Smooth muscle cell (in vitro differentiated cells): Measurements from ENCODE around the gene NOD1. TPM values are rescaled to one million over a fixed set of nuclear protein-coding genes. Genes with fewer than 3 reads are reported as not detected.

ENCODE experiments used
- DNase-seq: peaks from one replicate; lab custom pipeline; 2025; ENCODE audit not compliant: unreplicated experiment; lab: John Stamatoyannopoulos, UW
- H2AFZ ChIP-seq: fragments of 200-600 bp; sonication (generic); 2 replicates; pipeline ENCODE4 v1.6.0; 2016; ENCODE audit warnings: antibody characterized with exemption, low read depth, mild to moderate bottlenecking
- H3F3A ChIP-seq: fragments of 200-600 bp; sonication (generic); 2 replicates; pipeline ENCODE4 v1.6.0; 2017; ENCODE audit warnings: antibody characterized with exemption, low read depth
- H3K27ac ChIP-seq: fragments of 200-600 bp; sonication (generic); 2 replicates; pipeline ENCODE4 v1.5.1; 2016; ENCODE audit warnings: low read depth, mild to moderate bottlenecking
- H3K27me3 ChIP-seq: fragments of 200-600 bp; sonication (generic); 2 replicates; pipeline ENCODE4 v1.6.1; 2016; ENCODE audit warnings: low read depth, mild to moderate bottlenecking
- H3K36me3 ChIP-seq: fragments of 200-600 bp; sonication (generic); 2 replicates; pipeline ENCODE4 v1.5.1; 2016; ENCODE audit warnings: low read depth
- H3K4me1 ChIP-seq: fragments of 200-600 bp; sonication (generic); 2 replicates; pipeline ENCODE4 v1.5.1; 2016; ENCODE audit warnings: low read depth
- H3K4me2 ChIP-seq: fragments of 200-600 bp; sonication (generic); 2 replicates; pipeline ENCODE4 v1.6.0; 2016; ENCODE audit warnings: mild to moderate bottlenecking
- H3K4me3 ChIP-seq: fragments of 200-600 bp; sonication (generic); 2 replicates; pipeline ENCODE4 v1.5.1; 2016; ENCODE audit warnings: mild to moderate bottlenecking
- H3K79me2 ChIP-seq: fragments of 200-600 bp; sonication (generic); 2 replicates; pipeline ENCODE4 v1.6.0; 2016; ENCODE audit warnings: low read depth, mild to moderate bottlenecking
- H3K9ac ChIP-seq: fragments of 200-600 bp; sonication (generic); 2 replicates; pipeline ENCODE4 v1.6.0; 2016; ENCODE audit warnings: low read depth
- H3K9me3 ChIP-seq: fragments of 200-600 bp; sonication (generic); replicated peaks from 2 replicates; pipeline ENCODE4 v1.5.1; 2016; ENCODE audit warnings: low read depth
- H4K20me1 ChIP-seq: fragments of 200-600 bp; sonication (generic); 2 replicates; pipeline ENCODE4 v1.6.0; 2016; ENCODE audit warnings: low read depth
- CTCF ChIP-seq: fragments of 200-600 bp; sonication (generic); IDR thresholded peaks from 2 replicates; pipeline ENCODE4 v1.5.1; 2017; ENCODE audit warnings: borderline replicate concordance, mild to moderate bottlenecking, antibody characterized with exemption; ENCODE audit not compliant: insufficient read depth, poor library complexity, severe bottlenecking
- WGBS: methylation state at CpG from one replicate; pipeline ENCODE4 v1.1.7; 2016; ENCODE audit warnings: low lambda C conversion rate; 5-methylcytosine and 5-hydroxymethylcytosine counted together
- polyA plus RNA-seq: library from polyadenylated mRNA; unstranded; fragments of >200 nt; fragmentation: Nextera tagmentation; extraction: Ambion mirVana; gene quantifications from 2 replicates; pipeline ENCODE4 v1.2.1, GENCODE V29; 2016
- total RNA-seq: library from RNA; depleted of rRNA; stranded (reverse); fragments of >200 nt; gene quantifications from 2 replicates; pipeline ENCODE4 v1.2.3, GENCODE V29; 2014

The NOD1 gene
- total and polyA plus RNA-seq, 2 experiments from 2014 or later: 8.6 to 10.5 TPM

DNA sequence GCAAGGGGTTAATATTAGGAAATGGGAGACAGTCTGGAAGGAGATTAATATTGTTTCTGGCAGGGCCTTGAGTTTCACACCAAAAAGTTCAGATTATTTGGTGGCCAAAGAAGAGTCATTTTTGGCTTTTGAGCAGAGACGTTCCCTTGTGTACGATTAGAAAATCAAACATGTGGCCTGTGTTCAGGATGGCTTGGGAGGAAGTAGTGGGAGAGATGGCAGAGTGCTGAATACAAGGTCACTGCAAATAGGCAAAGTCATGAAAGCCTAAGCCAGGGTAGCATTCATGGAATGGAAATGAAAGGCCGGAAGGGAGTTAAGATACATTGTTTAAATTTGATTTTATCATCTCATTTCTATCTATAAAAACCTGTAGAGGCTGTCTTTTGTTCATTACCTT lies 35.6 kb upstream of the NOD1 start:
- Histone ChIP-seq H4K20me1 (no peaks in the 10 kb centered on the region), H3K79me2 (no peaks in the 10 kb centered on the region), H3K4me3 (no peak overlapping the region), H3K27me3 (no peaks in the 10 kb centered on the region), H3F3A (no peaks in the 10 kb centered on the region), H2AFZ (no peak overlapping the region), H3K27ac (no peak overlapping the region), H3K9ac (no peak overlapping the region), H3K4me2 (no peak overlapping the region), H3K36me3 (no peaks in the 10 kb centered on the region), H3K4me1 (peaks cover 3% of the 10 kb centered on the region), H3K9me3 (no peaks in the 10 kb centered on the region)
- no peak for TF ChIP-seq CTCF
- WGBS: 97% methylated on average over 3 of the region's 3 CpGs
- no peak for DNase-seq

DNA sequence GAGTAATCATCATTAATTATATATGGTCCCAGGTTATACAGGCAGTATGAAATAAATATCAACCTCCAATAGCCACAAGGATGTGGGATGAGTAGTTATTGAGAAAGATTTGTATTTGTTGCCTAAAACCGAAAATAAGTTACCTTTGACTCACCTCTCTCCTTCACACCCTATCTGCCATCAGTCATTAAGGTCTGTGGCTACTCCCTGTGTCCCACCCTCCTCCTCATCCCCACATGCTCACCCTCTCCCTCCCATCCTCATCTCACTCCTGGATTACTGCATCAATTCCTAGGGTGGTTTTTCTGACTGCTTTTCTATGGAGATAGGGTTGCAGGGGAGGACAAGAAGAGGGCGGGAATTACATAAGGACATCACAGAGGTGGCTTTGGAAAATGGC lies 35.2 kb upstream of the NOD1 start:
- no peaks in the 10 kb centered on the region for H3K9me3 ChIP-seq
- no peaks in the 10 kb centered on the region for H3K27me3 ChIP-seq
- WGBS: 88% methylated on average over 2 of the region's 2 CpGs
- no peaks in the 10 kb centered on the region for H4K20me1 ChIP-seq
- H3K4me3 ChIP-seq: no peak overlapping the region
- no peaks in the 10 kb centered on the region for H3K36me3 ChIP-seq
- no peaks in the 10 kb centered on the region for H3K79me2 ChIP-seq
- no peak overlapping the region for H3K9ac ChIP-seq
- H3K27ac ChIP-seq: no peak overlapping the region
- no peaks in the 10 kb centered on the region for H3F3A ChIP-seq
- H3K4me1 ChIP-seq: peaks cover 3% of the 10 kb centered on the region
- no peak overlapping the region for H3K4me2 ChIP-seq
- no peak overlapping the region for H2AFZ ChIP-seq
- no peak for TF ChIP-seq CTCF
- DNase-seq: no peak

DNA sequence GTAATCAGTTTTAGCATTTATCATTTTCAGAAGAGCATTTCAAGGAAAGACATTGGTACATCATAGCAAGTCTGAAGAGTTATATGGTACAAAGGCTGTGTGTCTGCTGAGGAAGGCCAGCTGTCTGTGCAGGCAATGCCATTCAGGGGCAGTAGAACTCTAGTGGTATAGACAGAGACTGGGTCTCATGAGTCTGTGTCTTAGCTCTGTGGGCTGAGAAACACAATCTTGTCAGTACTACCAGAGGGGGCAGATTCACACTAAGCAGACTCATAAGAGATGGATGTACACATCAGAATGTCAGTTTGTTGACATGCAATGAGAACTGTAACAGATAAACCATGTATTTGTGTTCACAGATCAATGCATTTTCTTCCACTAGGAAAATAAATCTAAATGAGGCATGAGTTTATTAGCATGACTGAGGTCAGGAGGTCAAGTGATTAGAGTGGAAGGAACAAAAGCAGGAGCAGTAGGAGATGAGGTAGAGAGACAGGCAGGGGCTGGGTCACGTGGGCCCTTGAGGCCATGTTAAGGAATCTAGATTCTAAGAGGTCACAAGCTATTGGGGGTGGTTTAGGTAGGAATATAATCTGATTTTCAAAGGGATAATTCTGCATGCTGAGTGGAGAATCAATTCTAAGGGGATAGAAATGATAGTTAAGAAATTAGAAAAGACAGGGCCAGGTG lies 33.5 kb upstream of the NOD1 start:
- no peak overlapping the region for H3K9ac ChIP-seq
- peaks cover 3% of the 10 kb centered on the region for H3K4me1 ChIP-seq
- H3K9me3 ChIP-seq: no peaks in the 10 kb centered on the region
- 92% methylated on average over 1 of the region's 1 CpG for WGBS
- H3F3A ChIP-seq: no peaks in the 10 kb centered on the region
- H3K27ac ChIP-seq: no peak overlapping the region
- no peak for TF ChIP-seq CTCF
- H4K20me1 ChIP-seq: no peaks in the 10 kb centered on the region
- H3K4me2 ChIP-seq: no peak overlapping the region
- H3K4me3 ChIP-seq: no peak overlapping the region
- no peaks in the 10 kb centered on the region for H3K27me3 ChIP-seq
- H2AFZ ChIP-seq: no peak overlapping the region
- DNase-seq: no peak
- no peaks in the 10 kb centered on the region for H3K36me3 ChIP-seq
- H3K79me2 ChIP-seq: no peaks in the 10 kb centered on the region

GRCh38 chr7:30511494-30511893 lies 32.9 kb upstream of the NOD1 start:
- H2AFZ ChIP-seq: no peak overlapping the region
- 52% methylated on average over 2 of the region's 2 CpGs for WGBS
- H3K9me3 ChIP-seq: no peaks in the 10 kb centered on the region

More at GRCh38 chr7:30511494-30511893, 32.9 kb upstream of the NOD1 start:
- H3K9ac ChIP-seq: no peak overlapping the region
- peaks cover 3% of the 10 kb centered on the region for H3K4me1 ChIP-seq
- no peaks in the 10 kb centered on the region for H3K27me3 ChIP-seq
- no peaks in the 10 kb centered on the region for H3K79me2 ChIP-seq
- no peaks in the 10 kb centered on the region for H3K36me3 ChIP-seq
- no peaks in the 10 kb centered on the region for H4K20me1 ChIP-seq
- no peak overlapping the region for H3K4me2 ChIP-seq
- no peak overlapping the region for H3K4me3 ChIP-seq
- DNase-seq: no peak
- H3F3A ChIP-seq: no peaks in the 10 kb centered on the region
- no peak for TF ChIP-seq CTCF
- no peak overlapping the region for H3K27ac ChIP-seq
